ENCODE results near the gene ZCCHC17.

Gene ZCCHC17

DNA sequence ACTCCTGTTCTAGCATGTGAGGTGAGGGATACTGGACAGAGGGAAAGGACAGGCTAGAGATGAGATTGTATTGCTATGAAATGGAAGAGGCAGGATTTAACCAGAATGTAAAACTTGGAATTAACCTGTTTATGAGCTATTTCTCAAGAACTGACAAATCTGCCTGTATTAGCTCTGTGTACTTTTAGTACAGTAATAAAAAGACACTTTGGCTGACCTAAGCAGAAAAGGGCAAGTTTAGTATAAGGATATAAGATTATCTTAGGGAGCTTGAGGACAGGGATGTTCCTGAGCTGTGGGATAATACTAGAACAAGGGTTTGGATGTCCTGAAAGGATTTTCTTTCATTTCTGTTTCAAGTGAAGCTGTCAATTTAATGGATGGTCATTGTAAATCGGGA lies 11.2 kb downstream of the ZCCHC17 start:
- DNase-seq: no peak

DNA sequence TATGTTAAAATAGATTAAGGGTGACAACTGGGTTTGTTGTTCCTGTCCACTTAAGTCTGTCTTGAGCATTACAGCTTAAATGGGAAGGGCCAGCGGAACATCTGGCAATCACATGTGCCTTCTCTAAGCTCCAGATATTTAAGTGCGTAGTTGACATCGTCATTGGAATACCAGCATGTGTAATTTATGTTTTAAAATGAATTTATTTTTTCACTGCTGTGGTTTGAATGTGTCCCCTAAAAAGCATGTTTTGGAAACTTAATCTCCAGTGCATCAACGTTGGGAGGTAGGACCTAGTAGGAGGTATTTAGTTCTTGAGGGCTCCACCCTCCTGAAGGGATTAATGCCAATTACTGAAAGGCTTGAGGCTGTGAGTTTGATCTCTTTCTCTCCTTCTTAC lies 13.4 kb downstream of the ZCCHC17 start:
- no peak for DNase-seq

DNA sequence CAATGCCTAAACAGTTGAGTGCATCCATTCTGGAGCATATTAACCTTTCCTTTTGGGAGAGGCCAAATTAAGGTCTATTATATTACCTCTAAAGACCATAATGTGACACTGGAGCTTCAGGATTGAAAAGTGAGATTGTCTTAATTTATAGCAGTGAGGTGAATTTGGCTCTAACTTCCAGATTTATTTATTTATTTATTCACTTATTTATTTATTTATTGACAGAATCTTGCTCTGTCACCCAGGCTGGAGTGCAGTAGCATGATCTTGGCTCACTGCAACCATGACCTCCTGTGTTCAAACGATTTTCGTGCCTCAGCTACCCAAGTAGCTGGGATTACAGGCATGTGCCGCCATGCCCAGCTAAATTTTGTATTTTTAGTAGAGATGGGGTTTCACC lies 19.1 kb downstream of the ZCCHC17 start:
- no peak for DNase-seq

- DNase-seq: no peak
Measured at GRCh38 chr1:31318146-31318545, 21.3 kb downstream of the ZCCHC17 start.

DNA sequence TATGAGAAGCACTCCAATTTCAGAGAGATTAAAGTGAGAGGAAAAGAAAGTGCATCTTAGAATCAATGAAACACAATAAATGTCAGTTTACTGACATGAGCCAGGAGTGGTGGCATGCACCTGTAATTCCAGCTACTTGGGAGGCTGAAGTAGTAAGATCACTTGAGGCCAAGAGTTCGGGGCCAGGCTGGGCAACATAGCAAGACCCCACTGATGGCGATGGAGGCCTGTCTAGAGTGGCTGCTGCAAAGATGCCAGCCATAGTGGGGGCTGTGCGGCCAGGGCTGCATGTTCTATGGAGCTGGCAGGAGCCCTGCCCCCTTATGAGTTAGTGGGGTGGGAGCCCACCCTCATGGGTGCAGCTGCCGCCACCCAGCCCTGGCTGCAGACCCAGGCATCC lies 27.3 kb downstream of the ZCCHC17 start:
- no peak for DNase-seq

- DNase-seq: no peak
Measured at GRCh38 chr1:31324992-31325391, 28.2 kb downstream of the ZCCHC17 start.

- no peak for DNase-seq
Measured at GRCh38 chr1:31326461-31326860, 29.6 kb downstream of the ZCCHC17 start.

DNA sequence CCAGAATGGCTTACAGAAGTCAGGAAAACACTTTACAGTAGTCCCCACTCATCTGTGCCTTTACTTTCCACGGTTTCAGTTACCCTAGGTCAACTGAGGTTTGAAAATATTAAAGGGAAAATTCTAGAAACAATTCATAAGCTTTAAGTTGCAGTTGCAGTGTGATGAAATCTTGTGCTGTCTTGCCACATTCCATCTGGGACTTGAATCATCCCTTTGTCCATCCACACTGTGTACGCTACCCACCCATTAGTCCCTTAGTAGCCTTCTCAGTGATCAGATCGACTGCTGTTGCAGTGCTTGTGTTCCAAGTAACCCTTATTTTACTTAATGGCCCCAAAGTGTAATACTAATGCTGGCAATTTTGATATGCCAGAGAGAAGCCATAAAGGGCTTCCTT lies 30.5 kb downstream of the ZCCHC17 start:
- no peak for DNase-seq

GRCh38 chr1:31335007-31335406 lies 38.2 kb downstream of the ZCCHC17 start:
- no peak for DNase-seq

GRCh38 chr1:31336687-31337467 lies 40.0 kb downstream of the ZCCHC17 start:
- DNase-seq: no peak

DNA sequence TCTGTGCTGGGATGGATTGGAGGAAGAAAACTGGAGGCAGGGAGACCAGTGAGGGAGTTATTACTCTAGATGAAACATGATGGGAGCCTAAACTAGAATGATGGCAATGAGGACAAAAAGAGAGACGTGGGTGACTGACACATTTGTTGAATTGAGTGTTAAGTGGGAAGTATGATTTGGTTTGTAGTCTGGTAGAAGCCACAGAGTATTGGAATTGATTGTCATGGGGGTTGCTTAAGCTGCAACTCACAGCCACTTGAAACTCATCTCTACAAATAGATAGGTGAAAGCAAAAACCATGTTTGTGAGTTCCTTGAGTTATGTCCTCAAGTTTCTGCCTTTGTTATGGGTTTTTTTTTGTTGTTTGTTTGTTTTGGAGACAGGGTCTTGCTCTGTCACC lies 47.7 kb downstream of the ZCCHC17 start:
- no peak for DNase-seq

GRCh38 chr1:31345635-31346034 lies 48.8 kb downstream of the ZCCHC17 start:
- no peak for DNase-seq

DNA sequence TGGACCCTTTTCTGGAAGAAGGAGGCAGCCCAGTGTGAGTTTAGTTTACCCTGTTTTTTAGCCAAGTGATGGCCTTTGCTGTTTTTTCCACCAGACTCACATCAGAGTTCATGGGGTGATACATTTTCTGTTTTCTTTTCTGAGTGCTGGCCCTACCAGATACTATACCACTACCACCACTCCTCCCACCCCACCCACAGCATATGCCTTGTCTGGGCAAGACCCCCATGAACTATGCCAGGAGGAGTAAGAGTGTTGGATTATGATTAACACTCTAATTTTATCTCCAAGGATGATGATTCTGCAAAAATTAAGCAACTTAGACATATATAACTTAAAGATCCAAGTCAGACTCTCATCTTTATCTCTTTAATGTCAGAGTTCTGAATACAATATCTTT lies 50.0 kb downstream of the ZCCHC17 start:
- DNase-seq: no peak

GRCh38 chr1:31348449-31348848 lies 51.6 kb downstream of the ZCCHC17 start:
- DNase-seq: no peak

DNA sequence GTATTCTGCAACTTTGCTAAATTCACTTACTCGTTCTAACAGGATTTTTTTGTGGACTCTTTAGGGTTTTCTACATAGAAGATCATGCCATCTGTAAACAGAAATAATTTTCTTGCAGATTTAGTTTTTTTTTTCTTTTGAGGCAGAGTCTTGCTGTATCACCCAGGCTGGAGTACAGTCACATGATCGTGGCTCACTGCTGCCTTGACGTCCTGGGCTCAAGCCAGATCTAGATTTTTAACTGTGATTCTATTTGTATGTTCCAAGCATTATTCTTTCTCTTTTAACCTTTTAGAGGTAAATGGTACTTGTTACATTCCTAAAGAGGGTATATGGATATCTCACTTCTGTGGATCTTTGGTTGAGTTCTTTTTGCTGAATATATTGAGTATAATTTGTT lies 57.5 kb downstream of the ZCCHC17 start:
- DNase-seq: no peak

DNA sequence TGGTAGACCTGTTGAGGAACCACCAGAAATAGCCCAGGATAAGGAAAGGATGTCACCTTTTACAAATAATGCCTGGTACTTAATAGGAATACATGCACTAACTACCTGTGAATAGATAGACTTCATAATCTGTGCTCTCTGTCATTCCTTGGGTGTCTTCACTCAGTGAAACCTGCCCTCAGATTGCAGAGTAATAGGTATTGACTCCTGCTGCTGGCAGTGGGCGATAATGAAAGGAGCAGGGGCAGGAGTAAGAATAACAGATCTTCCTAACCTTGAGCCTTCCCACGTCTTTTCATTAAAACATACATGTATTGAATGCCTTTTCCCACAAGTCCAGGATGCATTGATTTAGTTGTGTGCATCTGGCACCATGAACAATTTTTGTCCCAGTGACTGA lies 59.6 kb downstream of the ZCCHC17 start:
- no peak for DNase-seq

DNA sequence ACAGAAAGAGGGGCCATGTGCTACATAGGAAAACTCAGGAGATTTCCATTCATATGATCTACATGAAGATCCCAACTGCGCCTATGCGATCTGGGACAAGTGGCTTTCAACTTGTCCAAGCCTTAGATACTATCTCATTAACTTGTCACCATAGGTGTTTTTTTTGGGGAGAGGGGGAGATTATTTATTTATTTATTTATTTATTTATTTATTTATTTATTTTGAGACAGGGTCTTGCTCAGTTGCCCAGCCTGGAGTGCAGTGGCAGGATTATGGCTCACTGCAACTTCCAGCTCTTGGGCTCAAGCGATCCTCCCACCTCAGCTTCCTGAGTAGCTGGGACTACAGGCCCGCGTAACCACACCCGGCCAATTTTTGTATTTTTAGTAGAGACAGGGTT lies 64.8 kb downstream of the ZCCHC17 start:
- DNase-seq: no peak

DNA sequence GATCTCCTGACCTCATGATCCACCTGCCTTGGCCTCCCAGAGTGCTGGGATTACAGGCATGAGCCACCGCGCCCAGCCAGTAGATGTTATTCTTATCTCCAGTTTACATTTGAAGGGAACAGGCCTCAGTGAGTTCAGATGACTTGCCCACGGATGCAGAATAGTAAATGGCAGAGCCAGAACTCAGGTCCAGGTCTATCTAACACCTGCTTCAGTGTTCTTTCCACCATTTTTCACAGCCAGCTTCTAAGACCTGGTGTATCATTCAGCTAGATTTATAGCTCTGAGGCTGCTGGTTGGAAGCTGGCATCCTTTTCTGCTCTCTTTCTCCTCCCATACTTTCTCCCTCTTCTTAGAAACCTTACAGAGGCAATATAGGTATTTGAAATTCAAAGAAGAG lies 65.2 kb downstream of the ZCCHC17 start:
- DNase-seq: no peak

DNA sequence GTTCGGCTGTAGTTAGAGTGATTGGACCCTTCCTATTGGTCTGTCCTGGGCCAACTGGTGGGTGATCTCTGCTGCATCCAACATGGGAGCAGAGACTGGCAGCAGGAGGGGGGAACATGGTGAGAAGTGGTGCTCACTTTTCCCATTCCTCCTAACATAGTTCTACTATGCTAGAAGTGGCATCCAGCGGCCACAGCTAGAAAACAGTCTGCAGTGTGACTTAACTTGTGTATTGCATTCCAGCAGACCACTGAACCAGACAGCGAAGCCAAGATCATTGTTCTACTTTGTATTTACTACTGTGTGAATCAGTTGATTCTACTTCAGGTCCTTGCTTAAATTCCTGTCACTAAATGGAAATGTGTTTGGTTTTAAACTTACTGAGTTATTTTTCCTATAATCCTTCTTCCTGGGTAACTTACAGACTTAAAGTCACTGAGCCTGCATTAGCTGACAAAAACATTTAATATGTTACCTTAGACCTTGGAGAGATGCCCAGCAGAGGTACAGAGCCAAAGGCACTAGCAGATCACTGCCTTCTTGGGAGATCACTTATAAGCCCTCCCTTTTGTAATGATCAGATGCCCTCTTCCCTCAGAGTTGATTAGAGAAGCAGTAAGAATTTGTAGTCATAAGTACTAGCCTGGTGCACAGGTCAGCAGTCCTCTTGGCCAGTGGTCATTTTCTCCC lies 67.9 kb downstream of the ZCCHC17 start:
- DNase-seq: no peak

- DNase-seq: no peak
Measured at GRCh38 chr1:31366796-31367195, 70.0 kb downstream of the ZCCHC17 start.

DNA sequence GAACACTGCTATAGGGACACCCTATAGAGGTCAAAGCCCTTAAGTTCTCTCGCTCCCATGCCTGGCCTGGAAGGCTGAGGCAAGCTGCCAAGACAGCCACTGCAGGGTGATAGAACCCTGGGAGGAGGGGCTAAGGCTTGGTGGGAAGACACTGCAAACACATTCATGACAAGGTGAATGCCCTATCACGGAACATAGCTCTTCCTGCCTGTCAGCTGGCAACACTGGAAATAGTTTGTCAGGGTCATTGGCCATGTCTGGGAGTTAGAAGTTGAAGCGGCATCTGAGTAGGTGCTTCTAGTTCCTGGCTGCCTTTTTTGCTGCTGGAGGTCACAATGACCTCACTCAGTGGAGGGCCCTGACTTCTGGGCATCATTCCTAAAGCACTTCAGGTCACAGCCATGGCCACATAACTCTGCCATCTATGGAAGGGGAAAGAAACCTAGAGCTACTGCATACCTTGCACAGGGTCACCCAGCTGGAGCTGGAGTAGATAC lies 71.8 kb downstream of the ZCCHC17 start:
- no peak for DNase-seq

DNA sequence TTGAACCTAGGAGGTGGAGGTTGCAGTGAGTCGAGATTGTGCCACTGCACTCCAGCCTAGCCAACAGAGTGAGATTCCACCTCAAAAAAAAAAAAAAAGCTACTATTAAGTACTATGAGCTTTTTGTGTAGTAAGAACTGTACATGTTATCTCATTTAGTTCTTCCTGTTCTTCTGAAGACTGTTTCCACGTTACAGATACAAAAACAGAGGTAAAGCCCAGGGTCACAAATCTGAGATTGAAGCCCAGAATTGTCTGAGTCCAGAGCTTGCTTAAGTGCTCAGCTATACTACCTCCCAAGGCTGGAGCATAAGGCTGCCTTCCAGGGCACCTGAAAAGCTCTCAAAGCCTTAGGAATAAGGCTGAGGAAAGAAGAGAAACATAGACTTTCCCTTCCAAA lies 73.2 kb downstream of the ZCCHC17 start:
- no peak for DNase-seq

- DNase-seq: no peak
Measured at GRCh38 chr1:31370565-31370964, 73.7 kb downstream of the ZCCHC17 start.

DNA sequence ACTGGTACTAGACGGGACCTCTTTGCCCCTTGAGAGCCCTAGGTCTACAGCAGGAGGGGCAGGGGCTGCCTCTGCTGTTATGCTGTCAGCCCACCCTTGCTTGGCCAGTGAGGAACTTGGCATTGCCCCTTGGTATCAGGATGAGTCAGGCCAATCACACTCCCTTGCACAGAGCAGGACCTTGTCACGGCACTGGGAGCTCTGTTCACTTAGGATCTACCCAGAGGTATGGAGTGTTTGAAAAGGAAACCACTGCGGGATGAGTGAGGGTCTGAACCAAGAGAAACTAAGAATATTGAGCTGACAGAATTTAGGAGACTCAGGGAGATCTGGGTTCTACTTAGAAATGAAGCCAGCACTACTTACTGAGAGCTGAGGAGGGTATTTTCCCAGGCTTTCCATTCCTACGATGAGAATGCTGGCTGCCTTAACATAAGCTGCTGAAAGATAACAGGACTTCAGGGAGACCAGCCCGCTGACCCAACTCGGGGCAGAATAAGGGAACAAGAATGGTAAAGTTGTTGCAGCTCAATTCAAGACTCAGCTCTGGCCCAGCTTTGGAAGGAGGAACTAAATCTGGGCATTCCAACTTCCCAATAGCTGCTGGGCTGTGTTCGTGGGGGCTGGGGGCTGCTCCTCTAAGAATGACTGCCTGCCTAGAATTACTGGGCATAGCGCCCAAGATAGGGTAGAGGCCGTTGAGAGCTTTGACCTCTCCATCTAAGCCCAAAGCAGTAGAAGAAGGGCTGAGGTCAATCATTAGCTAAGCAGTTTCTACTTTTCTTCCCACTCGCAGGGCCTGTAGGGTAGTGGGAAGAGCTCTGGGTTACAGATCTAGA lies 74.5 kb downstream of the ZCCHC17 start:
- DNase-seq: no peak
